GM10248 (cell line): Measurements from ENCODE around the gene BAIAP3.
"Not testable (repeated sequence)": the region's sequence is repeated elsewhere in the genome, so short reads cannot be mapped to it uniquely, and the experiment has no call there.

Experiments
- CTCF ChIA-PET: fragments of 300-600 bp; sonication (Branson Sonifier 250); formaldehyde crosslinking; extraction: SDS; loops from one replicate; lab custom pipeline; 2021; ENCODE audit warnings: antibody characterized with exemption; lab: Yijun Ruan, JAX
- POLR2A ChIA-PET: fragments of 350-650 bp; sonication (Branson Sonifier 250); formaldehyde crosslinking; extraction: SDS; loops from one replicate; lab custom pipeline; 2020; ENCODE audit warnings: antibody characterized with exemption; lab: Yijun Ruan, JAX
- DNase-seq: peaks from one replicate; pipeline ENCODE4 v3.0.0; 2012; ENCODE audit errors: extremely low spot score
- TF ChIP-seq, protein P1 (sequence below): IDR thresholded peaks from 2 replicates; pipeline ENCODE4 v1.5.1; 2012; ENCODE audit warnings: mild to moderate bottlenecking, low read depth; ENCODE audit errors: extremely low read depth, missing control alignments, control extremely low read depth

The BAIAP3 gene

DNA sequence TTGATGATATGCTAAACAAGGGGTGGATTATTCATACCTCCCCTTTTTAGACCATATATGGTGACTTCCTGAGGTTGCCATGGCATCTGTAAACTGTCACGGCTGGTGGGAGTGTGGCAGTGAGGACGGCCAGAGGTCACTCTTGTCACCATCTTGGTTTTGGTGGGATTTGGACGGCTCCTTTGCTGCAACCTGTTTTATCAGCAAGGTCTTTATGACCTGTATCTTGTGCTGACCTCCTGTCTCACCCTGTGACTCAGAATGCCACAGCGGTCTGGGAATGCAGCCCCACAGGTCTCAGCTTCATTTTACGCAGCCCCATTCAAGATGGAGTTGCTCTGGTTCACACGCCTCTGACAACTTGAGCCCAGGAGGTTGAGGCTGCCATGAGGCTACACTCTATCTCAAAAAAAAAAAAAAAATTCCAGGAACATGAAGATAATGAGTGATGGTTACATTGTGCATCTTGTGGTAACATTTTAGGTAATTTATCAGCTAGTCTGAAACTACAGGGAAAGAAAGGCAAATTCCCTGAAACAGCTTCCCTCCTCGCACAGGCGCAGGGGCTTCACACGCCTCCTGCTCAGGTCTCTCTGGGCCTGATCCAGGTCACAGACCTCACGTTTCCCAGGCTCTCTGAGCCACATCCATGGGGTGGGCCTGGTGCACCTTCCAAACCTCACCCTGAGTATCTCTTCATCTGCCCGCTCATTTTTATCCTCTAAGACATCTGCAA, 39.4 kb upstream of the BAIAP3 start:
- TF ChIP-seq, protein P1, sequence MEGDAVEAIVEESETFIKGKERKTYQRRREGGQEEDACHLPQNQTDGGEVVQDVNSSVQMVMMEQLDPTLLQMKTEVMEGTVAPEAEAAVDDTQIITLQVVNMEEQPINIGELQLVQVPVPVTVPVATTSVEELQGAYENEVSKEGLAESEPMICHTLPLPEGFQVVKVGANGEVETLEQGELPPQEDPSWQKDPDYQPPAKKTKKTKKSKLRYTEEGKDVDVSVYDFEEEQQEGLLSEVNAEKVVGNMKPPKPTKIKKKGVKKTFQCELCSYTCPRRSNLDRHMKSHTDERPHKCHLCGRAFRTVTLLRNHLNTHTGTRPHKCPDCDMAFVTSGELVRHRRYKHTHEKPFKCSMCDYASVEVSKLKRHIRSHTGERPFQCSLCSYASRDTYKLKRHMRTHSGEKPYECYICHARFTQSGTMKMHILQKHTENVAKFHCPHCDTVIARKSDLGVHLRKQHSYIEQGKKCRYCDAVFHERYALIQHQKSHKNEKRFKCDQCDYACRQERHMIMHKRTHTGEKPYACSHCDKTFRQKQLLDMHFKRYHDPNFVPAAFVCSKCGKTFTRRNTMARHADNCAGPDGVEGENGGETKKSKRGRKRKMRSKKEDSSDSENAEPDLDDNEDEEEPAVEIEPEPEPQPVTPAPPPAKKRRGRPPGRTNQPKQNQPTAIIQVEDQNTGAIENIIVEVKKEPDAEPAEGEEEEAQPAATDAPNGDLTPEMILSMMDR, result no peak
- CTCF ChIA-PET, result interaction anchor here (1.5 kb wide), 1 partner anchor 10 kb away, joined by 3 read pairs; no protein-coding TSS in a partner anchor
- POLR2A ChIA-PET, result no interaction called here
- DNase-seq, result no peak

DNA sequence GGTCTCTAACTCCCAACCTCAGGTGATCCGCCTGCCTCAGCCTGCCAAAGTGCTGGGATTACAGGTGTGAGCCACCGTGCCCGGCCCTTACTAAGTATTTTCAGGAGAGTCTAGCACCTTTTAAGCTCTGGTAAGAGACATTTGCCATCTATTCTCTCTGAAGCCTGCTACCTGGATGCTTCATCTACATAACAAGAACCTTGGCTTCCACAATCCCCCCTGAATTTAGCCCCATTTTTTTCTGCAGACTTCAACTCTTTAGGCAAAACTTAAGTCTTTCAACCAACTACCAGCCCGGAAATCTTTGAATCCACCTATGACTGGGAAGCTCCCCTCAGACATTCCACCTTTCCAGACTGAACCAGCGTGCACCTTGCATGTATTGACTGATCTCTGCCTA, 38.0 kb upstream of the BAIAP3 start:
- DNase-seq, result no peak
- TF ChIP-seq, protein P1, result no peak
- POLR2A ChIA-PET, result no interaction called here
- CTCF ChIA-PET, result interaction anchor here (0.9 kb wide), 1 partner anchor 9 kb away, joined by 3 read pairs; no protein-coding TSS in a partner anchor

DNA sequence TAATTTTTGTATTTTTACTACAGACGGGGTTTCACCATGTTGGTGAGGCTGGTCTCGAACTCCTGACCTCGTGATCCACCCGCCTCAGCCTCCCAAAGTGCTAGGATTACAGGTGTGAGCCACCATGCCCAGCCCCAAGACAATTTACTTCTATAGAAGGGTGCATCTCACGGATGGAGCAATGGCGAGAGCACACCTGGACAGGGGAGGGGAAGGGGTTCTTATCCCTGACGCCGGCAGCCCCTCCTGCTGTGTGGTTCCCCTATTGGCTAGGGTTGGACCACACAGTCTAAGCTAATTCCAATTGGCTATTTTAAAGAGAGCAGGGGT, 36.8 kb upstream of the BAIAP3 start:
- CTCF ChIA-PET, result interaction anchor here (0.8 kb wide), 1 partner anchor 9 kb away, joined by 3 read pairs; no protein-coding TSS in a partner anchor
- DNase-seq, POLR2A ChIA-PET: not testable (repeated sequence)

DNA sequence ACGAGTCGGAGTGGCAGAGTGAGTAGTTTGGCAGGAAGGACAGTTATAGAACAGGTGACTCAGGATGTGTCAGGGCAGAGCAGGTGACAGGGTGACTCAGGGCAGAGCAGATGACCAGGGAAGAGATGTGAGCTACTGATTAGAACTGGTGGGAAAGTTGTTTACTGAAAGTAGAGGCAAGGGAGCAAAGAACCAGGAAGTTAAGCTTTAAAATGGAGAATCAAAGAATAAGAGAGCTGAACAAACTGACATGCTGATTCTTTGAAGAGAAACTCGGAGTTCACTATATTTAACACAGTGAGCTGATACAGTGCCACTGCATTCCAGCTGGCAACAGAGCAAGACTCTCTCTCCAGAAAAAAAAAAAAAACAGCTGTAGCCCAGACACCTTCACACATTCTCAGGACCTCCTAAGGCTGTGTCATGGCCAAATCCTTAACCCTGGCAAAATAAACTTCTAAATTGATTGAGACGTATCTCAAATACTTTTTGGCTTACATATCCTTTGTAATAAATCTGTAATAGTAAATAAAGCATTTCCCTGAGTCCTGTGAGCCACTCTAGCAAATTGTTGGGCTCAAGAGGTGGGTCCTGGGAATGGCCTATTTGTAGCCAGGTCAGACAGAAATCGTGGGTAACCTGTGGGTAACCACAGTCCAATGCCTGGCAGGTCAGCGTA, 36.3 kb upstream of the BAIAP3 start:
- CTCF ChIA-PET, result interaction anchor here (0.8 kb wide), 1 partner anchor 9 kb away, joined by 3 read pairs; no protein-coding TSS in a partner anchor
- no peak for DNase-seq
- TF ChIP-seq, protein P1, result no peak
- POLR2A ChIA-PET, result no interaction called here

DNA sequence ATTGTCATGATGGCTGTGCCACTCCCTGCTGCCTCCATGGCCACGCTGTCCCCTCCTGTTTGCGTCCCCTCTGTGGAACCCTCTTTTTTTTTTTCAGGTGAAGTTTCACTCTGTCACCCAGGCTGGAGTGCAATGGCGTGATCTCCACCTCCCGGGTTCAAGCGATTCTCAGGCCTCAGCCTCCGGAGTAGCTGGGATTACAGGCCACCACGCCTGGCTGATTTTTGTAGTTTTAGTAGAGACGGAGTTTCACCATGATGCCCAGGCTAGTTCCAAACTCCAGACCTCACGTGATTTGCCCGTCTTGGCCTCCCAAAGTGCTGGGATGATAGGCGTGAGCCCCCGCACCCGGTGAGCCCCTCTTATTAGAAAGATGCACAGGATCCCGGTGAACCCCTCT, 35.0 kb upstream of the BAIAP3 start:
- no peak for DNase-seq
- CTCF ChIA-PET, result interaction anchor here (3.8 kb wide), 1 partner anchor 8 kb away, joined by 13 read pairs; no protein-coding TSS in a partner anchor

DNA sequence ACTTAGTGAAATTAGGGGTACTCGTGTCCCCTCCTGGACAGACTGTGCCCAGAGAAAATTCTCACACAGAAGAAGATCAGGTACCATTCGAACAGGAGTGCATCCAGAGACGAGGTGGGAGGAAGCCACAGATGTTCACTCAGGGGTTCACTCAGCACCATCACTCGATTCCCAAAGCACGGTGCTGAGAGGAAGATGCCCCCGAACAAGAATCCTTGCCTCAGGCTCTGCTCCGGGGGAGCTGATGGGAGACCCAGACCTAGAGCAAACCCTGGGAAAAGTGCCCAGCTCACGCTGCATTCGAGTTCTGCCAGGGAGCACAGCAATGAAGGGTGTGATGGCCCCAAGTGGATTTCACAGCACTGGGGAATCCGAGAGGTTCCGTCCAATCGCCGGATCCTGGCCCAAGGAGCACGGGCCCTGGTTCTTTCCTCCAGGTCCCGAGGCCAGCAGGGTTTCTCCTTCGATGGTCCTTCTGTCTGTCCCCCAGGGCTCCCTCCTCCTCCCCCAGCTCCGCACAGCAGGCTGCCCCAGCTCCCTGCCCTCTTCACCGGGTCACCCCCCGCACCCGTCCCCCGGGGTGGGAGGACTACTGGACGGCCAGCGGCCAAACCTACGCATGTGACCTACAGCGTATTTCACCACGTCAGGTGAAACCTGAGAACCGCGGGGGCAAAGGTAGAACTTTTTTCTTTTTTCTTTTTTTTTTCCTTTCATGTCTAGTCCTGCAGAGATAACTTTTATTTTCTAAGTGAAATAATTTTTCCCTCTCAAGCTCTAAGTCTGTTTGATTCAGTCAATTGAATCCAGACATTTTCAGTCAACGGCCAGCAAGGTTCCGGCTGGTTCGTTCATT, 34.2 kb upstream of the BAIAP3 start:
- ChIA-PET CTCF (interaction anchor here (2.2 to 3.8 kb wide), 2 partner anchors 9 to 12 kb away, joined by 7 to 13 read pairs; no protein-coding TSS in a partner anchor), POLR2A (no interaction called here)
- TF ChIP-seq, protein P1, result no peak
- no peak for DNase-seq

More for the DNA sequence above, 35.0 kb upstream of the BAIAP3 start:
- POLR2A ChIA-PET, result no interaction called here
- TF ChIP-seq, protein P1, result no peak
